ENCODE measurements around the gene EMC9. TPM values are rescaled to one million over a fixed set of nuclear protein-coding genes. Genes with fewer than 3 reads are reported as not detected.
A peak's percentile ranks its signal among the peaks of the same experiment; 100 is the strongest.

Gene EMC9

DNA sequence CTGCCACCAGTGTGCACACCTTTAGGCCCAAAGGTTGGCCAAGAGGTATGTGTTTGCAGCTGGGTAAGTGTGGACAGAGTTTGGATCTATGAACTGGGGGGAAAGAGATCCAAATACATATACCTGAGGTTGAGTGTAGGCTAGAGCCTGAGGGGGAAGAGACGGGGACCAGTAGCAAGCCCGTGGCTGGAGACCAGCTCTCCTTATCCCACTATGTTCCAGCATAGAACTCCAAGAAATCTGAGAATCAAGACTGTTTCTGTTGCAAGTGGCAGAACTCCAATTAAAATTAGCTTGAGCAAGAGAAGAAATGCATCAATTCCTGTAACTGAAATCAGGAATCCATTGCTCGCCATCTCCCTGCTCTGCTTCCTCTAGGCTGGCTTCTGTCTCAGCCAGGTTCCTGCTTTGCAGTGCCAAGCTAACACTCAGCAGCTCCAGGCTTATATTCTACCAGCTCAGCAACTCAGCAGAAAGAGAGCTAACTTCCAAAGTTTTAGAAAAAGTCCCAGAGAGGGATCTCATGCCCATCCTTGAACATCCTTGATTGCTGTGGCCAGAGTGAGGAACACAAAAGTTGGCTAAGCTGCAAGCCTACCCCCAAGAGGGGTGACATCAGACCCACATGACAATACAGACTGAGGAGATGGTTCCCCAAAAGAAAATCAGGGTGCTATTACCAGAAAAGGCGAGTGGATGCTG, 48.7 kb downstream of the EMC9 start:
- Histone ChIP-seq H3K79me2 (ENCODE audit: control insufficient read depth, insufficient read depth, low read length) (peaks cover 10% of the 10 kb centered on the region), H3K4me3 (ENCODE audit: low read length) (no peak overlapping the region), H3K27me3 (ENCODE audit: insufficient read depth, low read length, poor library complexity) (no peaks in the 10 kb centered on the region), H3K4me2 (ENCODE audit: low read length) (no peak overlapping the region), H4K8ac (ENCODE audit: low read depth, low read length) (no peak overlapping the region), H3K56ac (ENCODE audit: low read length) (no peak overlapping the region), H2BK120ac (ENCODE audit: low read depth, low read length) (no peak overlapping the region), H2BK5ac (ENCODE audit: low read length) (no peak overlapping the region), H3K4me1 (ENCODE audit: control insufficient read depth, low read depth, low read length) (peaks cover 7% of the 10 kb centered on the region), H3K9ac (ENCODE audit: low read length) (no peak overlapping the region), H3K18ac (ENCODE audit: low read length) (no peak overlapping the region), H3K4ac (ENCODE audit: low read depth, low read length) (peak overlapping the region; percentile 8), H3K23ac (ENCODE audit: low read length) (no peak overlapping the region), H2BK15ac (replicated peaks; ENCODE audit: low read depth) (no peak overlapping the region), H3K27ac (ENCODE audit: low read depth, low read length) (no peak overlapping the region), H2AK5ac (ENCODE audit: low read length) (peak overlapping the region; percentile 68), H3K79me1 (ENCODE audit: low read length) (peaks cover 14% of the 10 kb centered on the region), H4K5ac (ENCODE audit: low read length) (no peak overlapping the region), H3K36me3 (ENCODE audit: control insufficient read depth, insufficient read depth, low read length) (peaks cover 1% of the 10 kb centered on the region)
- no CpG with 5 or more reads among the region's 4 CpGs for WGBS (ENCODE audit: extremely low coverage, insufficient coverage, low lambda C conversion rate)
- DNase-seq: no peak

DNA sequence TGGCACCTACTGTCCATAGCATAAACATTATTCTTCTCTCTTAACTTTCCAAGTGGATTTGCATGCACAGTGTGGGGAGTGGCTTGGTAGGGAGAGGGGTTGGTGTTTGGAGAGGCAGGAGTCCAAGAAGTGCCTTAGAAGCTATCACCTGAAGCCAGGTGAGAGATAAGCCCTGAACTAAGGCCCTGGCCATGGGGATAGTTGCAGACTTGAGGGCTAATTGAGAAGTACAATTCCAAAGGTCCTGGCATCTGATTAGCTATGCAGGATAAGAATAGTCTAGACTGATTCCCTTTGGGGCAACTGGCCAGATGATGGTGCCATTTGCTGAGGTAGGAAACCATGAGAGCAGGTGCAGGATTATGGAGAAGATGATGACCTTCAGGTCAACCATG, 49.3 kb downstream of the EMC9 start:
- no peak overlapping the region for H4K8ac ChIP-seq (ENCODE audit: low read depth, low read length)
- peak; percentile 11 for DNase-seq
- H3K9ac ChIP-seq (ENCODE audit: low read length): no peak overlapping the region

DNA sequence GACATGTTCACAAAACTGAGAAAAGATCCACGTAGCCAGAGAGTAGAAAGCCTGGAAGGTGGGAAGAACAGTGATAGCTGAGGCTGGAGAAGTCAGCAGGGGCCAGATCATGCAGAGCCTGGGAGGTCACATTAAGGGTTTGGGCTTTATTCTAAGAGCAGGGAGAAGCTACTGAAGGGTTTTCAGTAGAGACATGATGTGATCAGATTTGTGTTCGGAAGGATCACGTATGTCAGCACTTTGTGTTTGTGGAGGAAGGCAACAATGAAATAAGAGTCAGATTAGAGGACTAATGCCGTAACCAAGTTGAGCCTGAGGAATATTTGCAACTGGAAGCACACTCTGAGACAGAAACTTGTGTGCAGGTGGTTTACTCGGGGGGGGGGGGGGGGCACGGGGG, 51.5 kb downstream of the EMC9 start:
- no peak for DNase-seq
- H2AK5ac ChIP-seq (ENCODE audit: low read length): no peak overlapping the region
- H2BK120ac ChIP-seq (ENCODE audit: low read depth, low read length): no peak overlapping the region
- no peak overlapping the region for H3K4me3 ChIP-seq (ENCODE audit: low read length)
- H3K36me3 ChIP-seq (ENCODE audit: control insufficient read depth, insufficient read depth, low read length): no peaks in the 10 kb centered on the region
- no peak overlapping the region for H4K8ac ChIP-seq (ENCODE audit: low read depth, low read length)
- no peak overlapping the region for H2BK15ac ChIP-seq (replicated peaks; ENCODE audit: low read depth)
- H3K79me2 ChIP-seq (ENCODE audit: control insufficient read depth, insufficient read depth, low read length): peaks cover 6% of the 10 kb centered on the region
- H3K4ac ChIP-seq (ENCODE audit: low read depth, low read length): no peak overlapping the region
- no peak overlapping the region for H3K56ac ChIP-seq (ENCODE audit: low read length)
- peaks cover 2% of the 10 kb centered on the region for H3K79me1 ChIP-seq (ENCODE audit: low read length)
- WGBS (ENCODE audit: extremely low coverage, insufficient coverage, low lambda C conversion rate): no CpG with 5 or more reads among the region's 6 CpGs
- no peak overlapping the region for H4K5ac ChIP-seq (ENCODE audit: low read length)
- H3K4me2 ChIP-seq (ENCODE audit: low read length): no peak overlapping the region
- no peak overlapping the region for H3K23ac ChIP-seq (ENCODE audit: low read length)
- no peak overlapping the region for H2BK5ac ChIP-seq (ENCODE audit: low read length)
- H3K4me1 ChIP-seq (ENCODE audit: control insufficient read depth, low read depth, low read length): peaks cover 3% of the 10 kb centered on the region
- H3K18ac ChIP-seq (ENCODE audit: low read length): no peak overlapping the region
- no peaks in the 10 kb centered on the region for H3K27me3 ChIP-seq (ENCODE audit: insufficient read depth, low read length, poor library complexity)
- H3K27ac ChIP-seq (ENCODE audit: low read depth, low read length): no peak overlapping the region
- H3K9ac ChIP-seq (ENCODE audit: low read length): no peak overlapping the region

More for the DNA sequence above, 49.3 kb downstream of the EMC9 start:
- Histone ChIP-seq H3K23ac (ENCODE audit: low read length) (no peak overlapping the region), H3K27ac (ENCODE audit: low read depth, low read length) (no peak overlapping the region), H2AK5ac (ENCODE audit: low read length) (no peak overlapping the region), H2BK120ac (ENCODE audit: low read depth, low read length) (no peak overlapping the region), H3K56ac (ENCODE audit: low read length) (no peak overlapping the region), H4K5ac (ENCODE audit: low read length) (no peak overlapping the region), H3K4me2 (ENCODE audit: low read length) (no peak overlapping the region), H3K4me3 (ENCODE audit: low read length) (no peak overlapping the region), H3K79me1 (ENCODE audit: low read length) (peaks cover 14% of the 10 kb centered on the region), H3K4me1 (ENCODE audit: control insufficient read depth, low read depth, low read length) (peaks cover 7% of the 10 kb centered on the region), H3K4ac (ENCODE audit: low read depth, low read length) (no peak overlapping the region), H3K18ac (ENCODE audit: low read length) (no peak overlapping the region), H2BK15ac (replicated peaks; ENCODE audit: low read depth) (no peak overlapping the region), H3K27me3 (ENCODE audit: insufficient read depth, low read length, poor library complexity) (no peaks in the 10 kb centered on the region), H3K36me3 (ENCODE audit: control insufficient read depth, insufficient read depth, low read length) (peaks cover 1% of the 10 kb centered on the region), H3K79me2 (ENCODE audit: control insufficient read depth, insufficient read depth, low read length) (peaks cover 10% of the 10 kb centered on the region), H2BK5ac (ENCODE audit: low read length) (no peak overlapping the region)

Small RNA genes within 50 kb of the gene (small RNA-seq; reads per million reads assigned to genes)
- not detected for gene AL136295.4 (ENCODE audit: insufficient read depth)
- not detected for gene IPO4 (ENCODE audit: insufficient read depth)
- gene IRF9 (ENCODE audit: insufficient read depth): not detected
- gene RNA5SP383 (ENCODE audit: insufficient read depth): 3.8 reads per million, percentile 58 among the genes with 10 or more reads in this experiment

Measured in mesendoderm (in vitro differentiated cells).